Activated T-cell treated with anti-CD3 and anti-CD28 coated beads for 24 hours (primary cell): ENCODE data around the gene AMBN.
"Not testable (repeated sequence)": the region's sequence is repeated elsewhere in the genome, so short reads cannot be mapped to it uniquely, and the experiment has no call there.

Source experiments
- DNase-seq: peaks from one replicate; pipeline ENCODE4 v3.0.0-alpha.2; 2020; ENCODE audit warnings: low read depth

AMBN gene

GRCh38 chr4:70608324-70608723, 16.3 kb downstream of the AMBN start:
- no peak for DNase-seq

- DNase-seq, result no peak
Measured at GRCh38 chr4:70613306-70614183, 21.5 kb downstream of the AMBN start.

GRCh38 chr4:70614184-70614555, 22.1 kb downstream of the AMBN start:
- DNase-seq, result no peak

GRCh38 chr4:70619288-70619687, 27.2 kb downstream of the AMBN start:
- DNase-seq, result no peak

DNA sequence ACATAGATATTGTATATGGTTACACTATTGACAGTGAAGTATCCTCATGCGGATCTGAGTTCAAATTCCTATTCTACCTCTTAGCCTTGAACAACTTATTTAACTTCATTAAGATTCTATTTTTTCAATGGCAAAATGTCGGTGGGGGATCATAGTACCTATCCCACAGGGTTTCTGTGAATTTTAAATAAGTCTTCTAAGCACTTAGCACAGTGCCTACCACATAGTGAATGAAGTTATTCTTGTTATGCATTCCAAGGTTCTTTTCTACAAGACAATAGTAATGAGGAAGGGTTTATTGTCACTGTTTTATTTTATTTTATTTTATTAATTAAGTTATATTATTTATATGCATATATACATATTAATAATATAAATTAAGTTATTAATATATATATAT, 27.7 kb downstream of the AMBN start:
- DNase-seq, result no peak

GRCh38 chr4:70623323-70623722, 31.3 kb downstream of the AMBN start:
- no peak for DNase-seq

DNA sequence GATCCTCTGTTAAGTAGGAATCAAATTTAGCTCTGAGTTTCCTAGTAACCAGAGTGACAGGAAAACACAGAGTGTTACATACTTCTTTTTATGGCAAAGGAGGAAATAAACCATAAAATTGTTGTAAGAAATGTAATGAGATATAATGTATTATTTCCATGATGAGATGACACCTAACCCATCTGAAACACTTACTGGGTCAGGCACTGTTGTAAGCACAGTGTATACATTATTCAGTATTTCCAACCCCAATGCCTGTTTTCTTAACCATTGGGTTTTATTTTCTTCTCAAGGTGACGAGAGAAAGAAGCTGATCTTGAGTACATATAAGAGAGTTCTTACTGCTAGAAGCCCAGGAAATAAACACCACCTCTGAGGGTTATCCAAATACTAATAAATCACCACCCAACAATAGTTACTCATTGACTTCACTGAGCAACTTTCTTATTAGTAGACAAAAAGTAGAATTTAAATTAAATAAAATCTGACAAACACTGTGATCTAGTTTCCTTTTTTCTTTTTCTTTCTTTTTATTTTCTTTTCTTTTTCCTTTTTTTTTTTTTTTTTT, 32.3 kb downstream of the AMBN start:
- DNase-seq, result no peak

DNA sequence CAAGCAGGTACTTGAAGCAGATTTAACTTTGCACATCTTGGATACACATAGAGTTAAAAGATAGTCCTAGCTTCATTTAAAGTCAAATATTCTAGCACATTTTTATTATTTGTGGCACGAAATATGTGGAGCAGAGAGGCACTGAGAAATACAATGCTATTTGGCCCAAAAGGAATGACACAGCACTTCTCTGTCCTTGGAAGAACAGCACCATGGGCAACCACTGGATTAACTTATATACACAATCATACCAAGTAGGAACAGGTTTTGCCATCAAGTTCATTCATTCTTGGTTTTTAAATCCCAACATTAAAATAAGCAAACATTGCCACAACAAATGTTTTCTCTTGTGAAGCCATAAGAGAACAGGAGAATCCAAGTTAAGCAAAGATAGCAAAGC, 35.6 kb downstream of the AMBN start:
- no peak for DNase-seq

DNA sequence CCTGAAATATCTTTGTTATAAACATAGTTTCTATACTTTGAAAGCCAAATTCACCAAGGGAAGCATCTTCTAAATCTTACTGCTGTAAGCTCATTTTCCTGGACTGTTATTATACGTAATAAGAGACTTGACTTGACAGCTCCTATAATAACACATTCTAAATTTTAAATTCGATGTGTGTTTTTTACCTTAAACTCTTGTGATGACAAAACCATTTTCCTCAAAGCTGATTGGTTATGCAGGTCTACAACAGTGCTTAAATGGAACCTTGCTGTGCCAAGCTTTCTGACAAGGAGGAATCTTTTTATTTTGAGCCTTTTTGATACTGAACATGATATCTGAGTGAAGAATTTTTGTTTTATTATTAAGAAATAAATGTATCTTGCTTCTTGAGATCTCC, 36.4 kb downstream of the AMBN start, which contains the start of gene ENAM:
Gene ENAM (plus strand): TSS at position 301 of the 400 bp plus-strand sequence. CDS start 757 bp downstream, outside the sequence.
- no peak for DNase-seq

- DNase-seq, result no peak
Measured at GRCh38 chr4:70629469-70630090, 37.5 kb downstream of the AMBN start.

- no peak for DNase-seq
Measured at GRCh38 chr4:70630162-70630561, 38.1 kb downstream of the AMBN start.

DNA sequence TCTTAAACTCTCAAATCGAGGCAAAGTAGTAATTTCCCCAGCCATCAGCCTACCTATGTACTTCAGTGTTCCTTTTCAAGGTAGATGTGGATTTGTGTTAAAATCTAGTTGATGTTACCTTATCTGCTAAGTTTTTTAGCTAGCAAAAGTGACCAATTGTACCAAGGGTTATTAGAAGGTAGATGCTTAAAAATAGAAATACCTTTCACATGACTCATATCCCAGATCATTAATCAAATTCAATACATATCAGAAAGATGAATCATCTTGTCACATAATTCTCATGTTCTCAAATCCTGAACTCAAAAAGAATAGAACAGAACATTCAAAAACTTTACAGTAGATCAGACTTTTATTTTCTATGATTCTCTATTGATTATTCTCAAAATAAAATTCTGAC, 40.0 kb downstream of the AMBN start:
- DNase-seq, result no peak

DNA sequence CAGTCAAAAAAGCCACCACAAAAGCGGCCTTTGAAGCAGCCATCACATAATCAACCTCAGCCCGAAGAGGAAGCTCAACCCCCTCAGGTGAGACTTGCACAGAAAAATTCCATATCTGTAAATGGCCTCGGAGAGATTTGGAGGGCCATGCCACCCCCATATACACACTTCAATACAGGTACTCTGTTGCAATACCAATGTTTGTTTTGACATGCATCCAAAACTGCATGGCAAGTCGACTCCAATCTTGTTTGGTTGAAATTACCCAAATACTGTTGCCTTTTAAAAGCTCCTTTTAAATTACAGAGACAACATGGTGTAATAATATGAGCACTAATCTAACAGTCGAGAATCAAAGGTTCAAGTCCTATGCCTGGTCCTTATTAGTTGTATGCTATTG, 42.4 kb downstream of the AMBN start:
- DNase-seq, result no peak

GRCh38 chr4:70637239-70637913, 45.3 kb downstream of the AMBN start:
- DNase-seq, result no peak

DNA sequence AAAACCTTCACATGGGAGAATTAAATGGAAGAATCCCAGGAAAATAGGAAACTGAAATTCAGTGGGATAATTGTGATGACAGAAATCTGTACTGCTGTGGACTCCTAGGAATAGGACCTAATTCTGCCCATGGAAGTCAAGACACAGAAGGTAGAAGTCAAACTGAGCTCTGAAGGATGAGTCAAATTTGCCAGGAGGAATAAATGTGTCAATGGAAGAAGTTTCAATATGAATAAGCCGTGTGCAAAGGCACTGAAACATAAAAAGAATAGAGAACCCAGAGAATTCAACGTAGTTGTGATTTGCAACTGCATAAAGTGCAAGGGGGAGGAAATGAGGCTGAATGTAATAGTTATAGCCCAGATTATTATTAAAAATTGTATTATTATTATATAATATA, 48.1 kb downstream of the AMBN start:
- DNase-seq, result no peak

DNA sequence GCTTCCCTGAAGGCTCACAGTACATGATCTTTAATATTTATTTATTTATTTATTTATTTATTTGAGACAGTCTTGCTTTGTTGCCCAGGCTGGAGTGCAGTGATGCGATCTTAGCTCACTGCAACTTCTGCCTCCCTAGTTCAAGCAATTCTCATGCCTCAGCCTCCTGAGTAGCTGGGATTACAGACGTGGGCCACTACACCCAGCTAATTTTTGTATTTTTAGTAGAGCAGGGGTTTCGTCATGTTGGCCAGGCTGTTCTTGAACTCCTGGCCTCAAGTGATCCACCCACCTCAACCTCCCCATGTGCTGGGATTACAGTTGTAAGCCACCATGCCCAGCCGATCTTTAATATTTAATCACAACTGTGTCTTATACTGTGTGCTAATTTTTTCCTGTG, 58.7 kb downstream of the AMBN start:
- not testable (repeated sequence) for DNase-seq

DNA sequence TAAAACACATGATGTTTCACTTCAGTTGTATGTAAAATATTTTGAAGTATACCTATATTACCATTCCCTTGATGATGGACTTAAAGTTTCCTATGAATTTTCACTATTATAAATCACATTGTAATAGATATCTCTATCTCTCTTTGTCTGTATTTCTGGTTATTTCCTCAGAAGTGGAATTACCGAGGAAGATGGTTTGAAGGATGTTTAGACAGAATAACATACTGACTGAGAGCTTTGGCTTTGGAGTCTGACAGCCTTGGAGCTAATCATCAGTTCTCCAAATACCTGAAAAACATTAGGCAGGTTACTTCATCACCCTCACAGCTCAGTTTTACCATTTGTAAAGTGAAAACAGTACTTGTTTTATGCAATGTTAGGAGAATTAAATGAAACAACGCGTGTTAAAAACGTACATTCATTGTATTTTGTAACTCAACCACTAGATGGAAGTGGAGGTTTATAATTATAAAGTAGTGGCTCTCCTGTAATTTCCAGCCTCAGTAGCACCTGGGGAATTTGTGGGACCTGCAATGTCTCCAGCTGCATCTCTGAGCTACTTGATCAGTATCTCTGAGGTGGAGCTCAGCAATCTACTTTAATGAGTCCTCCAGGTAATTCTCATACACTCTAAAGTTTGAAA, 59.9 kb downstream of the AMBN start:
- no peak for DNase-seq

DNA sequence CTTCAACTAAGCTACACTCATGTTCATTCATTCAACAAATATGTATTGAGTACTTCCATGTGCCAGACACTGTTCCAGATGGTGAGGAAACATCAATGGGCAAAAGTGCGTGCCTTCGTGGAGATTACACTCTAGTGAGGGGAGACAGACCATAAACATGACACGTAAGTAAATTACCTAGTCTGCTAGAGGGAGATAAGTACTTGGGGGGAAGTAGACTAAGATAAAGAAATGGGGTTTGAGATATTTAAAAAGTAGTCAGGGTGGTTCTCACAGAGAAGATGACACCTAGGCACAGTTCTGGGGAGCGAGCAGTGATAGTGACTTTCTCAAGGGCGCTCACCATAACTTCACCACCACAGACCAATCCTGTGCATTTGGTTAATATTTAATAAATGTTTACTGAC, 62.6 kb downstream of the AMBN start:
- no peak for DNase-seq
